Measurements from ENCODE around the gene STOX1. TPM values are rescaled to one million over a fixed set of nuclear protein-coding genes. Genes with fewer than 3 reads are reported as not detected.

The STOX1 gene
- total and polyA plus RNA-seq, 2 of the 13 experiments (the other 11 are each of a cell fraction or from before 2014, with no cell fraction given): 2.5 to 6.0 TPM

DNA sequence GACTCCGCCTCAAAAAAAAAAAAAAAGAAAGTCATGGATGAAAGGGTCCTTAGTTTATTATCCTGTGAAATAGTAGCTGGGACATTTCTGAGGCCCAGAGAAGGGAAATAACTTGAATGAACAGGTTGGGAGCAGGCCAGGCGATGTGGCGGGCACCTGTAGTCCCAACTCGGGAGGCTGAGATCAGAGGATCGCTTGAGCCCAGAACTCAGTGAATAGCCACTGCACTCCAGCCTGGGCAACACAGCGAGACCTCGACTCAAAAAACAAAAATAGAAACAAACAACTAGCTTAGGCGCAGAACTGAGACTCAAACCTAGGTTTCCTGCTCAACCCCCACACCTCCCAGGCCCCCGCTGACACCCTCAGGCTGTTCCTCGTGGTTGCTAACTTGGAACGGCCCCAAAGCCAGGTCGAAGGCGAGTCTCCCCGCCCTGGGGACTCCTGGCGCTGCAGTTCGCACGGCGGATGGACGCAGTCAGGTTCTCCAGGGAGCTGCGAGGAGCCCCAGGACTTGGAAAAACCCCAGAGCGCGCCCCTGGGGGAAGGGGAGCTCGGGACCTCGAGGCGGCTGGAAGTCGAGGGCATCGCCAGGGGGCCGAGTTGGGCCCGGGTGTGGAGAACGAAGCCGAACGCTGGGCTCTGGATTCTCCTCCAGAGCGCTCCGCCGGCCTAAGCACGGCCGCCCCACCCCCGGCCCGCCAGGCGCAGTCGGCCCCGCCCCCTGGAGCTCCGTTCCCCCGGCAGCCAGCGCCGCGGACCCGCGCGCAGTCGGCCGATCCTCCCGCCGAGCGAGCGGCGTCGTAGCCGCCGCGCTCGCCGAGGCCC, at the start of gene STOX1 (continued):
- TF ChIP-seq, protein P1, sequence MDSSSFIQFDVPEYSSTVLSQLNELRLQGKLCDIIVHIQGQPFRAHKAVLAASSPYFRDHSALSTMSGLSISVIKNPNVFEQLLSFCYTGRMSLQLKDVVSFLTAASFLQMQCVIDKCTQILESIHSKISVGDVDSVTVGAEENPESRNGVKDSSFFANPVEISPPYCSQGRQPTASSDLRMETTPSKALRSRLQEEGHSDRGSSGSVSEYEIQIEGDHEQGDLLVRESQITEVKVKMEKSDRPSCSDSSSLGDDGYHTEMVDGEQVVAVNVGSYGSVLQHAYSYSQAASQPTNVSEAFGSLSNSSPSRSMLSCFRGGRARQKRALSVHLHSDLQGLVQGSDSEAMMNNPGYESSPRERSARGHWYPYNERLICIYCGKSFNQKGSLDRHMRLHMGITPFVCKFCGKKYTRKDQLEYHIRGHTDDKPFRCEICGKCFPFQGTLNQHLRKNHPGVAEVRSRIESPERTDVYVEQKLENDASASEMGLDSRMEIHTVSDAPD (CRISPR knock-in tag; IDR thresholded peaks at IDR 0.05): no peak
- TF ChIP-seq NFE2L1 (CRISPR knock-in tag; IDR thresholded peaks at IDR 0.05; ENCODE audit: borderline replicate concordance) (no peak), SP1 (IDR thresholded peaks at IDR 0.05) (no peak), SP1 (CRISPR knock-in tag; IDR thresholded peaks at IDR 0.05) (peak; percentile 32; the same call in 1 of the 2 replicates), PHF8 (CRISPR knock-in tag; IDR thresholded peaks at IDR 0.05) (peak; percentile 83), PRMT3 (CRISPR knock-in tag; IDR thresholded peaks at IDR 0.05; ENCODE audit: borderline replicate concordance, low read depth) (no peak), POLR2AphosphoS5 (IDR thresholded peaks at IDR 0.05; ENCODE audit: low read depth, low read length) (no peak), CREM (IDR thresholded peaks at IDR 0.05) (no peak), CREM (CRISPR knock-in tag; IDR thresholded peaks at IDR 0.05) (no peak), CEBPG (CRISPR knock-in tag; IDR thresholded peaks at IDR 0.05) (no peak), TBX2 (CRISPR knock-in tag; IDR thresholded peaks at IDR 0.05; ENCODE audit: borderline replicate concordance) (peak; percentile 27; the same call in 1 of the 2 replicates), ATF7-NPFF (CRISPR knock-in tag; IDR thresholded peaks at IDR 0.05; ENCODE audit: low read depth) (peak; percentile 50; the same call in 1 of the 2 replicates), ZBTB21 (CRISPR knock-in tag; IDR thresholded peaks at IDR 0.05) (no peak)
- TF ChIP-seq, protein P2, sequence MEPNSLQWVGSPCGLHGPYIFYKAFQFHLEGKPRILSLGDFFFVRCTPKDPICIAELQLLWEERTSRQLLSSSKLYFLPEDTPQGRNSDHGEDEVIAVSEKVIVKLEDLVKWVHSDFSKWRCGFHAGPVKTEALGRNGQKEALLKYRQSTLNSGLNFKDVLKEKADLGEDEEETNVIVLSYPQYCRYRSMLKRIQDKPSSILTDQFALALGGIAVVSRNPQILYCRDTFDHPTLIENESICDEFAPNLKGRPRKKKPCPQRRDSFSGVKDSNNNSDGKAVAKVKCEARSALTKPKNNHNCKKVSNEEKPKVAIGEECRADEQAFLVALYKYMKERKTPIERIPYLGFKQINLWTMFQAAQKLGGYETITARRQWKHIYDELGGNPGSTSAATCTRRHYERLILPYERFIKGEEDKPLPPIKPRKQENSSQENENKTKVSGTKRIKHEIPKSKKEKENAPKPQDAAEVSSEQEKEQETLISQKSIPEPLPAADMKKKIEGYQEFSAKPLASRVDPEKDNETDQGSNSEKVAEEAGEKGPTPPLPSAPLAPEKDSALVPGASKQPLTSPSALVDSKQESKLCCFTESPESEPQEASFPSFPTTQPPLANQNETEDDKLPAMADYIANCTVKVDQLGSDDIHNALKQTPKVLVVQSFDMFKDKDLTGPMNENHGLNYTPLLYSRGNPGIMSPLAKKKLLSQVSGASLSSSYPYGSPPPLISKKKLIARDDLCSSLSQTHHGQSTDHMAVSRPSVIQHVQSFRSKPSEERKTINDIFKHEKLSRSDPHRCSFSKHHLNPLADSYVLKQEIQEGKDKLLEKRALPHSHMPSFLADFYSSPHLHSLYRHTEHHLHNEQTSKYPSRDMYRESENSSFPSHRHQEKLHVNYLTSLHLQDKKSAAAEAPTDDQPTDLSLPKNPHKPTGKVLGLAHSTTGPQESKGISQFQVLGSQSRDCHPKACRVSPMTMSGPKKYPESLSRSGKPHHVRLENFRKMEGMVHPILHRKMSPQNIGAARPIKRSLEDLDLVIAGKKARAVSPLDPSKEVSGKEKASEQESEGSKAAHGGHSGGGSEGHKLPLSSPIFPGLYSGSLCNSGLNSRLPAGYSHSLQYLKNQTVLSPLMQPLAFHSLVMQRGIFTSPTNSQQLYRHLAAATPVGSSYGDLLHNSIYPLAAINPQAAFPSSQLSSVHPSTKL (CRISPR knock-in tag; IDR thresholded peaks at IDR 0.05): no peak
- TF ChIP-seq, protein P3, sequence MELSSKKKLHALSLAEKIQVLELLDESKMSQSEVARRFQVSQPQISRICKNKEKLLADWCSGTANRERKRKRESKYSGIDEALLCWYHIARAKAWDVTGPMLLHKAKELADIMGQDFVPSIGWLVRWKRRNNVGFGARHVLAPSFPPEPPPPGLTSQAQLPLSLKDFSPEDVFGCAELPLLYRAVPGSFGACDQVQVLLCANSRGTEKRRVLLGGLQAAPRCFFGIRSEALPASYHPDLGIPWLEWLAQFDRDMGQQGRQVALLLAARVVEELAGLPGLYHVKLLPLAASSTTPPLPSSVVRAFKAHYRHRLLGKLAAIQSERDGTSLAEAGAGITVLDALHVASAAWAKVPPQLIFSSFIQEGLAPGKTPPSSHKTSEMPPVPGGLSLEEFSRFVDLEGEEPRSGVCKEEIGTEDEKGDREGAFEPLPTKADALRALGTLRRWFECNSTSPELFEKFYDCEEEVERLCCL (CRISPR knock-in tag; IDR thresholded peaks at IDR 0.05; ENCODE audit: borderline replicate concordance): no peak
- TF ChIP-seq, protein P4, sequence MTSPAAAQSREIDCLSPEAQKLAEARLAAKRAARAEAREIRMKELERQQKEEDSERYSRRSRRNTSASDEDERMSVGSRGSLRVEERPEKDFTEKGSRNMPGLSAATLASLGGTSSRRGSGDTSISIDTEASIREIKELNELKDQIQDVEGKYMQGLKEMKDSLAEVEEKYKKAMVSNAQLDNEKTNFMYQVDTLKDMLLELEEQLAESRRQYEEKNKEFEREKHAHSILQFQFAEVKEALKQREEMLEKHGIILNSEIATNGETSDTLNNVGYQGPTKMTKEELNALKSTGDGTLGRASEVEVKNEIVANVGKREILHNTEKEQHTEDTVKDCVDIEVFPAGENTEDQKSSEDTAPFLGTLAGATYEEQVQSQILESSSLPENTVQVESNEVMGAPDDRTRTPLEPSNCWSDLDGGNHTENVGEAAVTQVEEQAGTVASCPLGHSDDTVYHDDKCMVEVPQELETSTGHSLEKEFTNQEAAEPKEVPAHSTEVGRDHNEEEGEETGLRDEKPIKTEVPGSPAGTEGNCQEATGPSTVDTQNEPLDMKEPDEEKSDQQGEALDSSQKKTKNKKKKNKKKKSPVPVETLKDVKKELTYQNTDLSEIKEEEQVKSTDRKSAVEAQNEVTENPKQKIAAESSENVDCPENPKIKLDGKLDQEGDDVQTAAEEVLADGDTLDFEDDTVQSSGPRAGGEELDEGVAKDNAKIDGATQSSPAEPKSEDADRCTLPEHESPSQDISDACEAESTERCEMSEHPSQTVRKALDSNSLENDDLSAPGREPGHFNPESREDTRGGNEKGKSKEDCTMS (CRISPR knock-in tag; conservative IDR thresholded peaks at IDR 0.05): no peak
- TF ChIP-seq, protein P5, sequence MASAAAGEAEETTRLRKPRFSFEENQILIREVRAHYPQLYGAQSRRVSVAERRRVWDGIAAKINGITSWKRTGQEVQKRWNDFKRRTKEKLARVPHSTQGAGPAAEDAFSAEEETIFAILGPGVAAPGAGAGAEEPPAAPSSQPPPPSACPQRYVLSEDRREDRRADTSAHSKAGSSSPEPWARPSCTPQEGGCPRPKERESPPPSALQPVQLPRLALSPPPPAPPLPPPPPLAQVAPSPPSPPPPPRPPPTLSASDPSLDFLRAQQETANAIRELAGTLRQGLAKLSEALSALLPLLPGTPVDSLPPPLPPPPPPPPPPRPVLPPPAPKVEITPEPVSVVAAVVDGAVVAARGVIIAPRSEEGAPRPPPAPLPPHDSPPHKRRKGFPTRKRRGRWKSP (CRISPR knock-in tag; IDR thresholded peaks at IDR 0.05): no peak; the same call in 1 of the 2 replicates
- TF ChIP-seq, protein P6, sequence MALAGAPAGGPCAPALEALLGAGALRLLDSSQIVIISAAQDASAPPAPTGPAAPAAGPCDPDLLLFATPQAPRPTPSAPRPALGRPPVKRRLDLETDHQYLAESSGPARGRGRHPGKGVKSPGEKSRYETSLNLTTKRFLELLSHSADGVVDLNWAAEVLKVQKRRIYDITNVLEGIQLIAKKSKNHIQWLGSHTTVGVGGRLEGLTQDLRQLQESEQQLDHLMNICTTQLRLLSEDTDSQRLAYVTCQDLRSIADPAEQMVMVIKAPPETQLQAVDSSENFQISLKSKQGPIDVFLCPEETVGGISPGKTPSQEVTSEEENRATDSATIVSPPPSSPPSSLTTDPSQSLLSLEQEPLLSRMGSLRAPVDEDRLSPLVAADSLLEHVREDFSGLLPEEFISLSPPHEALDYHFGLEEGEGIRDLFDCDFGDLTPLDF (CRISPR knock-in tag; IDR thresholded peaks at IDR 0.05): no peak
